Testis (tissue), 3 donors: ENCODE results near the gene PDGFC. TPM values are rescaled to one million over a fixed set of nuclear protein-coding genes. Genes with fewer than 3 reads are reported as not detected.

ENCODE experiments used
- DNase-seq: peaks from one replicate; pipeline ENCODE4 v3.0.0-alpha.2; 2019
- H3K27ac ChIP-seq, 2 donors: fragments of 200-600 bp; sonication (generic); one replicate each; pipeline ENCODE4 v1.5.1; 2019
- H3K27me3 ChIP-seq: fragments of 200-600 bp; sonication (generic); one replicate; pipeline ENCODE4 v1.5.1; 2019
- H3K36me3 ChIP-seq: fragments of 200-600 bp; sonication (generic); one replicate; pipeline ENCODE4 v1.5.1; 2017; ENCODE audit warnings: low read depth; ENCODE audit errors: missing control alignments
- H3K4me1 ChIP-seq: fragments of 200-600 bp; sonication (generic); one replicate; pipeline ENCODE4 v1.5.1; 2019
- H3K4me3 ChIP-seq, 2 donors: fragments of 200-600 bp; sonication (generic); one replicate each; pipeline ENCODE4 v1.5.1; 2017 to 2019
- H3K9me3 ChIP-seq: fragments of 200-600 bp; sonication (generic); one replicate; pipeline ENCODE4 v1.5.1; 2017
- CTCF ChIP-seq, 3 experiments: fragments of 450-650 bp in 2 of 3; fragments of 200-600 bp in 1 of 3; sonication (generic) in 1 of 3; IDR thresholded peaks; one replicate each; pipeline ENCODE4 v1.5.1; 2016 to 2019; ENCODE audit warnings: antibody characterized with exemption in 3 of 3, mild to moderate bottlenecking in 2 of 3, moderate library complexity in 1 of 3
- POLR2A ChIP-seq: fragments of 450-650 bp; IDR thresholded peaks from one replicate; pipeline ENCODE4 v1.6.1; 2017; ENCODE audit warnings: antibody characterized with exemption, mild to moderate bottlenecking, moderate library complexity
- WGBS, 2 donors: methylation state at CpG; one replicate each; pipeline ENCODE4 v1.1.5; 2018; 5-methylcytosine and 5-hydroxymethylcytosine counted together
- intact Hi-C: fragments of 100-400 bp; cut with DNase I; formaldehyde crosslinking; loops from one replicate; pipeline ENCODE4 v1.15.1; 2023; ENCODE audit warnings: low total_unique reads
- polyA plus RNA-seq: library from polyadenylated mRNA; stranded (reverse); fragments of 350-450 nt; fragmentation: Illumina TruSeq; extraction: RNeasy Lipid Tissue Mini Kit (QIAGEN cat#74804); gene quantifications from one replicate; pipeline ENCODE4 v1.2.3, GENCODE V29; 2014; ENCODE audit warnings: low read depth, low replicate concordance; ENCODE audit not compliant: insufficient read depth
- total RNA-seq, 2 donors: library from RNA; depleted of rRNA; stranded (reverse); fragments of >200 nt; gene quantifications; one replicate each; pipeline ENCODE4 v1.2.3, GENCODE V29; 2016

The PDGFC gene
- total and polyA plus RNA-seq, 3 donors from 2014 or later = 7.8 to 13.8 (median 9.4) TPM

GRCh38 chr4:156913234-156913633 is 58.4 kb downstream of the PDGFC start:
- H3K4me3 ChIP-seq = no peak overlapping the region
- no peaks in the 10 kb centered on the region for H3K9me3 ChIP-seq
- 94 to 95% methylated on average over 4 of the region's 4 CpGs for WGBS, 2 donors
- no peaks in the 10 kb centered on the region for H3K27me3 ChIP-seq
- intact Hi-C loops = no loop called here
- no peak for DNase-seq
- no peaks in the 10 kb centered on the region for H3K4me1 ChIP-seq
- H3K27ac ChIP-seq = no peak overlapping the region
- no peak for TF ChIP-seq POLR2A
- no peak for TF ChIP-seq CTCF (IDR thresholded peaks at IDR 0.05)
- H3K36me3 ChIP-seq = no peaks in the 10 kb centered on the region

GRCh38 chr4:156909010-156909409 is 62.6 kb downstream of the PDGFC start:
- Histone ChIP-seq H3K36me3 (no peaks in the 10 kb centered on the region), H3K27ac (no peak overlapping the region), H3K27me3 (no peaks in the 10 kb centered on the region), H3K4me1 (no peaks in the 10 kb centered on the region), H3K4me3 (no peak overlapping the region), H3K9me3 (no peaks in the 10 kb centered on the region)
- DNase-seq = no peak
- 80 to 83% methylated on average over 2 of the region's 2 CpGs for WGBS, 2 donors
- intact Hi-C loops = no loop called here
- TF ChIP-seq CTCF (IDR thresholded peaks at IDR 0.05) (no peak), POLR2A (no peak)

DNA sequence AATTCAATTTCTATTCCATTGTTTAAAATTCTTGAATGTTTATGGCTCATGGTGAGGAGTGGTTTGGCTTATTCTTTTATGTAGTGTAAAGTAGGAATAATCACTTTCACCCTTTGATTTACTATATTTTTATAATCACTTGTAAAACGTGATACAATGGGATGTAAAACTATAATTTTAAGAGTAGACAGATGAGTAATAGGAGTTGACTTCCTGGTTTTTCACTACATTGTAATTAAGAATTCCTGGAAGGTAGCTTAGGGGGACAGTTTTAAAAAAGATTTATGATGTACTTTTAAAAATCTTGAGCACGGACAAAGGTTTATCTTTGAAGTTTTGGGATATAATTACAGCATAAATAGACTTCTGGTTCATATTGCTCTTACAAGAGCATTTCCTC is 65.3 kb downstream of the PDGFC start:
- no peaks in the 10 kb centered on the region for H3K27me3 ChIP-seq
- intact Hi-C loops = no loop called here
- TF ChIP-seq POLR2A (no peak), CTCF (IDR thresholded peaks at IDR 0.05) (no peak)
- 40 to 47% methylated on average over 2 of the region's 2 CpGs for WGBS, 2 donors
- H3K36me3 ChIP-seq = no peaks in the 10 kb centered on the region
- H3K4me3 ChIP-seq = no peak overlapping the region
- H3K9me3 ChIP-seq = no peaks in the 10 kb centered on the region
- no peak for DNase-seq
- H3K27ac ChIP-seq = no peak overlapping the region
- no peaks in the 10 kb centered on the region for H3K4me1 ChIP-seq

- intact Hi-C loops = no loop called here
- WGBS, 2 donors = 87 to 97% methylated on average over 3 of the region's 3 CpGs
- Histone ChIP-seq H3K9me3 (no peaks in the 10 kb centered on the region), H3K27ac (no peak overlapping the region), H3K4me1 (no peaks in the 10 kb centered on the region), H3K4me3 (no peak overlapping the region), H3K36me3 (no peaks in the 10 kb centered on the region), H3K27me3 (no peaks in the 10 kb centered on the region)
- TF ChIP-seq POLR2A (no peak), CTCF (IDR thresholded peaks at IDR 0.05) (no peak)
- no peak for DNase-seq
Measured at GRCh38 chr4:156901871-156902270, 69.7 kb downstream of the PDGFC start.

DNA sequence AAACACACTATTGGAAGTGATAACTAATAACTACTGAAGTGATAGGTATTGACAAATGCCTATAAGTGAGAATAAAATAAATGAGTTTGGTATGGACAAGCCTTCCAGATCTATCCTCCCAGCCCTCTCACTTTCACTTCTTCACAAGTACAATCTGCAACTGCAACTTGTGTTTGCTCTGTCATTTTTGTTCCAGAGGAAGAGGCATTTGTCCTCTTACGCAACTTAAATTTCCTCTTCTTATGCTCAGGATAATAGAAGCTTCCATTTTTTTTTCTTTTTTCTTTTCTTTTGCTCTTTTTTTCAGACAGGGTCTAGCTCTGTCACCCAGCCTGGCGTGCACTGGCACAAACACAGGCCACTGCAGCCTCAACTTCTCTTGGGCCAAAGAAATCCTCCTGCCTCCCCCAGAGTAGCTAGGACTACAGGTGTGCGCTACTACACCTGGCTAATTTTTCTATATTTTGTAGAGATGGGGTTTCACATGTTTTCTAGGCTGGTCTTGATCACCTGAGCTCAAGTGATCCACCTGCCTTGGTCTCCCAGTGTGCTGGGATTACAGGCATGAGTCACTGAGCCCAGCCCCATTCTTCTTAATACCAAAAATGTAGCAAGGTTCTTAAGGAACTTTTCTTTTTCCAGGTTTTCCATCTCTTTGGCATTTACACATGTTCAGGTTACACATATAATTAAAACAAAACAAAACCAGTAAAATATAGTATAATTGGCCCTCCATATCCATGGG is 73.1 kb downstream of the PDGFC start:
- no peak overlapping the region for H3K4me3 ChIP-seq
- TF ChIP-seq CTCF (IDR thresholded peaks at IDR 0.05) (no peak), POLR2A (no peak)
- no peaks in the 10 kb centered on the region for H3K9me3 ChIP-seq
- WGBS, 2 donors = 81 to 87% methylated on average over 3 of the region's 3 CpGs
- intact Hi-C loops = no loop called here
- no peak overlapping the region for H3K27ac ChIP-seq
- H3K4me1 ChIP-seq = no peaks in the 10 kb centered on the region
- DNase-seq = no peak
- no peaks in the 10 kb centered on the region for H3K27me3 ChIP-seq
- H3K36me3 ChIP-seq = no peaks in the 10 kb centered on the region
